OCI-LY1 (cell line): ENCODE results near the gene UBE2V1.

Source experiments
- H2AFZ ChIP-seq: fragments of 200-600 bp; sonication (generic), shearing (Covaris generic); 2 replicates; pipeline ENCODE4 v1.6.0; 2014; ENCODE audit warnings: antibody characterized with exemption, mild to moderate bottlenecking, low read length
- H3F3A ChIP-seq: fragments of 200-600 bp; sonication (generic), shearing (Covaris generic); 2 replicates; pipeline ENCODE4 v1.6.0; 2014; ENCODE audit warnings: mild to moderate bottlenecking, antibody characterized with exemption, low read length, moderate library complexity; ENCODE audit not compliant: insufficient read depth
- H3K27ac ChIP-seq: fragments of 200-600 bp; sonication (generic); 2 replicates; pipeline ENCODE4 v1.5.1; 2014; ENCODE audit warnings: low read length, mixed run types, mild to moderate bottlenecking, low read depth; ENCODE audit not compliant: poor library complexity, severe bottlenecking
- H3K27me3 ChIP-seq: fragments of 200-600 bp; sonication (generic); 2 replicates; pipeline ENCODE4 v1.6.0; 2014; ENCODE audit warnings: antibody characterized with exemption, mild to moderate bottlenecking, low read length, moderate library complexity; ENCODE audit not compliant: insufficient read depth
- H3K36me3 ChIP-seq: fragments of 200-600 bp; sonication (generic); 2 replicates; pipeline ENCODE4 v1.6.1; 2014; ENCODE audit warnings: mild to moderate bottlenecking, antibody characterized with exemption, low read length, moderate library complexity, mixed read lengths; ENCODE audit not compliant: insufficient read depth
- H3K4me1 ChIP-seq: fragments of 200-600 bp; sonication (generic); 2 replicates; pipeline ENCODE4 v1.5.1; 2014; ENCODE audit warnings: mild to moderate bottlenecking, low read length, moderate library complexity; ENCODE audit not compliant: insufficient read depth, severe bottlenecking
- H3K4me2 ChIP-seq: fragments of 200-600 bp; sonication (generic), shearing (Covaris generic); 2 replicates; pipeline ENCODE4 v1.6.1; 2014; ENCODE audit warnings: low read length
- H3K4me3 ChIP-seq: fragments of 200-600 bp; sonication (generic); 2 replicates; pipeline ENCODE4 v1.5.1; 2014; ENCODE audit warnings: low read length, low read depth, mild to moderate bottlenecking, mixed read lengths; ENCODE audit not compliant: poor library complexity, severe bottlenecking
- H3K79me2 ChIP-seq: fragments of 200-600 bp; shearing (Covaris generic); 2 replicates; pipeline ENCODE4 v1.6.1; 2016; ENCODE audit warnings: mixed run types, low read length, mixed read lengths; ENCODE audit not compliant: insufficient read depth
- H3K9ac ChIP-seq: fragments of 200-600 bp; sonication (generic), shearing (Covaris generic); 2 replicates; pipeline ENCODE4 v1.6.1; 2014; ENCODE audit warnings: mild to moderate bottlenecking, low read length, mixed read lengths
- H3K9me2 ChIP-seq: fragments of 200-600 bp; sonication (generic), shearing (Covaris generic); 2 replicates; pipeline ENCODE4 v1.6.1; 2014; ENCODE audit warnings: low read depth, mild to moderate bottlenecking, low read length, mixed read lengths
- H3K9me3 ChIP-seq: fragments of 200-600 bp; shearing (Covaris generic); 2 replicates; pipeline ENCODE4 v1.6.1; 2014; ENCODE audit warnings: low read length, mixed read lengths
- H4K20me1 ChIP-seq: fragments of 200-600 bp; sonication (generic), shearing (Covaris generic); 2 replicates; pipeline ENCODE4 v1.6.0; 2016; ENCODE audit warnings: mild to moderate bottlenecking, low read length; ENCODE audit not compliant: insufficient read depth
- EZH2 ChIP-seq: fragments of 200-600 bp; sonication (generic), shearing (Covaris generic); IDR thresholded peaks from 2 replicates; pipeline ENCODE4 v1.8.0; 2017; ENCODE audit warnings: borderline replicate concordance, mixed run types, mild to moderate bottlenecking, antibody characterized with exemption, low read length, moderate library complexity, mixed read lengths
- TF ChIP-seq, protein P1 (sequence below): fragments of 200-600 bp; sonication (generic), shearing (Covaris generic); IDR thresholded peaks from 2 replicates; pipeline ENCODE4 v1.5.1; 2017; ENCODE audit warnings: mild to moderate bottlenecking, antibody characterized with exemption, low read length, moderate library complexity, mixed read lengths

Gene UBE2V1

DNA sequence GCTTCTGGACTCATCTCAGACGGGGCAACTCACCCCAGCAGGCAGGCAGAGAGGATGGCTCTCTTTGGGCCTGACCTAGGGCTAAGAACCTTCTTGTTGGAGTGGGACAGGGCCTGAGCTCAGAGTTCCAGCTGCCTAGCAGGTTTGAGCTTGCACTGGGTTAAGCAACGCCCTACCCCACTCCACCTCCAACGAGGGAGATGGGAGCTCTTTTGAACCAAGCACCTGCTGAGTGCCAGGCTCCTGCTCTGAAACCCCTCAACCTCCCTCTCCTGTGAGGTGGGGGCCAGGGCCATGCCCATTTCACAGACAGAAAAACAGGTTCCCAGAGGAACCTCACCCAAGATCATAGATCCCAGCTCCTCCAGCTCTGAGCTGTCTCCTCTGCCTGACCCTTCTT is 75.8 kb downstream of the UBE2V1 start:
- TF ChIP-seq EZH2, result no peak
- TF ChIP-seq, protein P1, sequence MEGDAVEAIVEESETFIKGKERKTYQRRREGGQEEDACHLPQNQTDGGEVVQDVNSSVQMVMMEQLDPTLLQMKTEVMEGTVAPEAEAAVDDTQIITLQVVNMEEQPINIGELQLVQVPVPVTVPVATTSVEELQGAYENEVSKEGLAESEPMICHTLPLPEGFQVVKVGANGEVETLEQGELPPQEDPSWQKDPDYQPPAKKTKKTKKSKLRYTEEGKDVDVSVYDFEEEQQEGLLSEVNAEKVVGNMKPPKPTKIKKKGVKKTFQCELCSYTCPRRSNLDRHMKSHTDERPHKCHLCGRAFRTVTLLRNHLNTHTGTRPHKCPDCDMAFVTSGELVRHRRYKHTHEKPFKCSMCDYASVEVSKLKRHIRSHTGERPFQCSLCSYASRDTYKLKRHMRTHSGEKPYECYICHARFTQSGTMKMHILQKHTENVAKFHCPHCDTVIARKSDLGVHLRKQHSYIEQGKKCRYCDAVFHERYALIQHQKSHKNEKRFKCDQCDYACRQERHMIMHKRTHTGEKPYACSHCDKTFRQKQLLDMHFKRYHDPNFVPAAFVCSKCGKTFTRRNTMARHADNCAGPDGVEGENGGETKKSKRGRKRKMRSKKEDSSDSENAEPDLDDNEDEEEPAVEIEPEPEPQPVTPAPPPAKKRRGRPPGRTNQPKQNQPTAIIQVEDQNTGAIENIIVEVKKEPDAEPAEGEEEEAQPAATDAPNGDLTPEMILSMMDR, result no peak
- H3K9me3 ChIP-seq, result no peaks in the 10 kb centered on the region
- no peak overlapping the region for H3K9ac ChIP-seq
- no peaks in the 10 kb centered on the region for H3K27me3 ChIP-seq
- H3K36me3 ChIP-seq, result no peaks in the 10 kb centered on the region
- no peaks in the 10 kb centered on the region for H3F3A ChIP-seq
- no peaks in the 10 kb centered on the region for H4K20me1 ChIP-seq
- H3K4me1 ChIP-seq, result peaks cover 24% of the 10 kb centered on the region
- no peaks in the 10 kb centered on the region for H3K9me2 ChIP-seq
- no peak overlapping the region for H3K4me3 ChIP-seq
- H3K4me2 ChIP-seq, result no peak overlapping the region
- no peak overlapping the region for H2AFZ ChIP-seq
- no peak overlapping the region for H3K27ac ChIP-seq
- H3K79me2 ChIP-seq, result no peaks in the 10 kb centered on the region

DNA sequence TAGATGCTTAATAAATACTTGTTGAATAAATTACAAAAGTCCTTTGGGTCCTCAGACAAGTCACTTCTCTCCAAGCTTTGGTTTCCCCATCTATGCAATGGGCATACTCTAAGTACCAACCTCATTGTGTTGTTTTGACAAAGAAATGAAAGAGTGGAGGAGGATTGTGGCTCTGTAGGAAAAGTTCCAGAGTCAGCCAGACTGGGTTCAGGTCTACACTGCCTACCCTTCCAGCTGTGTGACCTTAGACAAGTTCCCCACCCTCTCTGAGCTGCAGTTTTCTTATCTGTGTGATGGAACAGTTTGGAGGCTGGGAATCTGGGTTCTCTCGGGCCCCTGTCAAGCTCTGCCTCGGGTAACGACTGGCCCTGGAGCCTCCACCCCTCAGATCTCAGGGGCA is 76.2 kb downstream of the UBE2V1 start:
- TF ChIP-seq EZH2, result no peak
- TF ChIP-seq, protein P1, result no peak
- H3K4me1 ChIP-seq, result peaks cover 21% of the 10 kb centered on the region
- no peaks in the 10 kb centered on the region for H3K27me3 ChIP-seq
- H3K9me3 ChIP-seq, result no peaks in the 10 kb centered on the region
- H3K4me2 ChIP-seq, result no peak overlapping the region
- no peaks in the 10 kb centered on the region for H3F3A ChIP-seq
- no peaks in the 10 kb centered on the region for H3K9me2 ChIP-seq
- no peak overlapping the region for H3K4me3 ChIP-seq
- no peaks in the 10 kb centered on the region for H3K79me2 ChIP-seq
- H3K27ac ChIP-seq, result no peak overlapping the region
- no peaks in the 10 kb centered on the region for H4K20me1 ChIP-seq
- H3K36me3 ChIP-seq, result no peaks in the 10 kb centered on the region
- H2AFZ ChIP-seq, result no peak overlapping the region
- H3K9ac ChIP-seq, result no peak overlapping the region

DNA sequence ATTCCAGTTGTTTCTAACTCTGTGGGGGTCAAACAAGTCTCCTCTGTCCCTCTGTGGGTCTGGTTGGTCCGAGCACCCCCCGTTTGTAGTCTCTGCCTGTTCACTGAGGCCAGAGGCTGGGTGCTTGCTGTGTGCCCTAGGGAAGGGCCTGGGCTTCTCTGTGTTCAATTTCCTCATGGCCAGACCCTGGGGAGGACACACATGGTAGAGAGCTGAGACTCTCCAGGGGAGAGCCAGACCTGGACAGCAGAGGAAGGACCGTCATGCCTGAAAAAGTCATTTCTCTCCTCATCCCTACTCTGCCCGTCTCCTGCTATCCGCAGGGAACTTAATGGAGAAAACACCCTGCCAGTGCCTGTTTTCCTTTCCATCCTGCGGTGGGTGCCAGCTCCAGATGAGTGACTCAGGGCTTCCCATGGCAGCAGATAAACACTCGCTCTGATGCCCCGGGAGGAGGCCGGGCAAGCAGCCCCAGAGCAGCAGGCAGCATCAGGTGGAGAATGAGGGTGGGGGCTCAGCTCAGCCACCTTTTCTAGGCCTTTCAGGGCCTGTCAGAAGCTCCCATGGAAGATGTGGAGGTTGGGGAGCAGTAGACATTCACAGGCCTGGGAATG is 78.3 kb downstream of the UBE2V1 start:
- Histone ChIP-seq H2AFZ (no peak overlapping the region), H3K79me2 (no peaks in the 10 kb centered on the region), H3K4me2 (no peak overlapping the region), H3K9me3 (no peaks in the 10 kb centered on the region), H3K27me3 (no peaks in the 10 kb centered on the region), H3K4me1 (peaks cover under 1% of the 10 kb centered on the region), H3K9me2 (no peaks in the 10 kb centered on the region), H3F3A (no peaks in the 10 kb centered on the region), H3K36me3 (no peaks in the 10 kb centered on the region), H3K4me3 (no peak overlapping the region), H4K20me1 (no peaks in the 10 kb centered on the region), H3K9ac (no peak overlapping the region), H3K27ac (no peak overlapping the region)
- no peak for TF ChIP-seq EZH2
- TF ChIP-seq, protein P1, result no peak
